Stimulated activated CD8-positive, alpha-beta memory T cell treated with anti-CD3 and anti-CD28 coated beads, Interleukin-4, amount 100 ng/mL, for 24 hours (primary cell): ENCODE results near the gene ASIC3.
A peak's percentile ranks its signal among the peaks of the same experiment; 100 is the strongest.

Experiments
- DNase-seq: peaks from one replicate; pipeline ENCODE4 v3.0.0-alpha.2; 2020; ENCODE audit warnings: low read depth

The ASIC3 gene

DNA sequence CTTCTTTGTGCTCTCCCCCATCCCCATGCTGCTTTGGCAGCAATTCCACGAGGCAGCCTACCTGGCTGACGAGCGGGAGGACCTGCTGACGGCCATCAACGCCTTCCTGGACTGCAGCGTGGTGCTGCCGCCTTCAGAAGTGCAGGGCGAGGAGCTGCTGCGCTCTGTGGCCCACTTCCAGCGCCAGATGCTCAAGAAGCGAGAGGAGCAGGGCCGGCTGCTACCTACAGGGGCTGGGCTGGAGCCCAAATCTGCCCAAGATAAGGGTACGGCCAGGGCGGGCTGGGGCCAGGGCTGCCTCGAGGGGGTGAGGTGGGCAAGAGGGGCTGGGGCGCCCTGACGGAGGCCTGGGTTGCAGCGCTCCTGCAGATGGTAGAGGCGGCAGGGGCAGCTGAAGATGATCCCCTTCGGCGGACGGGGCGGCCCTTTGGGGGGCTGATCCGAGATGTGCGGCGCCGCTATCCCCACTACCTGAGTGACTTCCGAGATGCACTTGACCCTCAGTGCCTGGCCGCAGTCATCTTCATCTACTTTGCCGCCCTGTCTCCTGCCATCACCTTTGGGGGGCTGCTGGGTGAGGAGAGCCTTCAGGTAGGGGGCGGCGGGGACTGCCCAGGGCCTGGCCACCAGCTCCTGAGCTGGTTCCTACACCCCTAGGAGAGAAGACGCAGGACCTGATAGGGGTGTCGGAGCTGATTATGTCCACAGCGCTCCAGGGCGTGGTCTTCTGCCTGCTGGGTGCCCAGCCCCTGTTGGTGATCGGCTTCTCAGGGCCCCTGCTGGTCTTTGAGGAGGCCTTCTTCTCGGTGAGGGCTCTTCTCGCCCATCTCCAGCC is 22.9 kb downstream of the ASIC3 start:
- DNase-seq: no peak

DNA sequence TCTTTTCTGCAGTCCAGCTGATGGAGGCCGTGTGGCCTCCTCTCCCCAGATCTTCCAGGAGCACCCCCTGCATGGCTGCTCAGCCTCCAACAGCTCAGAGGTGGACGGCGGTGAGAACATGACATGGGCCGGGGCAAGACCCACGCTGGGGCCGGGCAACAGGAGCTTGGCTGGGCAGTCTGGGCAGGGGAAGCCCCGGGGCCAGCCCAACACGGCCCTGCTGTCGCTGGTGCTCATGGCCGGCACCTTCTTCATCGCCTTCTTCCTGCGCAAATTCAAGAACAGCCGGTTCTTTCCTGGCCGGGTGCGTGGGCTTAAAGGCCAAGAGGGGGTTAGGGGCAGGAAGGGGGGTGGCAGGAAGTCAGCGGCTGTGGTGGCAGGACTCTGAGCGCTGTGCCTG is 25.7 kb downstream of the ASIC3 start:
- no peak for DNase-seq

DNA sequence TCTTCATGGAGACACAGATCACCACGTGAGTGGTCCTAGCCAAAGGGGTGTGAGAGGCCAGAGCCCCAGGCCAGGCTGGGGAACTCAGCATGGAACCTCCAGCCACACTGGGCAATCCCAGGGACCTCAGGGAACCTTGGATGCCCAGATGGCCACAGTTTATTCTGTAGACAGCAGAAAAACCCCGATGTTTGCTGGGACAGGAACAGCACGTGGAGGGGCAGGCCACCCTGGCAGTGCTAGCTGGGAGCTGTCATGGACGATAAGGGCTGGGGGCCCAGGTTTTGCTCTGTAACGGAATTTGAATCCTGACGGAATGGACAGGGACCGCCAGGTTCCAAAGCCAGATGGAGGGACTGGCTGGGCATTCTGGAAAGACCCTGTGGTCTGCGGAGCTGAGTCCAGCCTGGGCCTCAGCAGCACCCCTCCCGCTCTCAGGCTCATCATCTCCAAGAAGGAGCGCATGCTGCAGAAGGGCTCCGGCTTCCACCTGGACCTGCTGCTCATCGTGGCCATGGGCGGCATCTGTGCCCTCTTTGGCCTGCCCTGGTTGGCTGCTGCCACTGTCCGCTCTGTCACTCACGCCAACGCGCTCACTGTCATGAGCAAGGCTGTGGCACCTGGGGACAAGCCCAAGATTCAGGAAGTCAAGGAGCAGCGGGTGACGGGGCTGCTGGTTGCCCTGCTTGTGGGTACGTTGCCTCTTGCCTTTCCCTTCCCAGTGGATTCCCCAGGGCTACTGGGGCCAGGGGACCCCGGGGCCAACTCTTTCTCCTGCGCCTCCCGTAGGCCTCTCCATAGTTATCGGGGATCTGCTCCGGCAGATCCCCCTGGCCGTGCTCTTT is 26.7 kb downstream of the ASIC3 start:
- DNase-seq: no peak

DNA sequence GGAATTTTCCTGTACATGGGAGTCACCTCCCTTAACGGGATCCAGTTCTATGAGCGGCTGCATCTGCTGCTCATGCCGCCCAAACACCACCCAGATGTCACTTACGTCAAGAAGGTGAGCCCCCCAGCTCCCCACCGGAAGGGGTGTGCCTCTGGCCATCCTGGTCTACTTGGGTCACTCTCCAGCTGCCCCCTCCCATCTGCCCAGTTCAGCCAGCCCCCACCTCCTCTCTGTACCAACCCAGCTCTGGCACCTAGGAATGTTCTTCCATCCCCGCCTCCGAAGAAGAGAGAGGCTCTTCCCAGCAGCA is 27.3 kb downstream of the ASIC3 start:
- no peak for DNase-seq

DNA sequence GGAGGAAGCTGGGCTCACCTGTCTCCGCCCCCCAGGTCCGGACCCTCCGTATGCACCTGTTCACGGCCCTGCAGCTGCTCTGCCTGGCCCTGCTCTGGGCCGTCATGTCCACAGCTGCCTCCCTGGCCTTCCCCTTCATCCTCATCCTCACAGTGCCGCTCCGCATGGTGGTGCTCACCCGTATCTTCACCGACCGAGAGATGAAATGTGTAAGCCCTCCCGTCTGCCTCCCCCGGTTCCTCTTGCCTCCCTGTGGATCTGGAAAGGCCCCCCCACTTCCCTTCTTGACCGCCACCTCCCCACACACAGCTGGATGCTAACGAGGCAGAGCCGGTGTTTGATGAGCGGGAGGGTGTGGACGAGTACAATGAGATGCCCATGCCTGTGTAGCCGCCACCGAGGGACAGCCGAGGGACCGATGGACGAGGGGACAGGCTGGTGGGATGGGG is 27.7 kb downstream of the ASIC3 start:
- DNase-seq: no peak

DNA sequence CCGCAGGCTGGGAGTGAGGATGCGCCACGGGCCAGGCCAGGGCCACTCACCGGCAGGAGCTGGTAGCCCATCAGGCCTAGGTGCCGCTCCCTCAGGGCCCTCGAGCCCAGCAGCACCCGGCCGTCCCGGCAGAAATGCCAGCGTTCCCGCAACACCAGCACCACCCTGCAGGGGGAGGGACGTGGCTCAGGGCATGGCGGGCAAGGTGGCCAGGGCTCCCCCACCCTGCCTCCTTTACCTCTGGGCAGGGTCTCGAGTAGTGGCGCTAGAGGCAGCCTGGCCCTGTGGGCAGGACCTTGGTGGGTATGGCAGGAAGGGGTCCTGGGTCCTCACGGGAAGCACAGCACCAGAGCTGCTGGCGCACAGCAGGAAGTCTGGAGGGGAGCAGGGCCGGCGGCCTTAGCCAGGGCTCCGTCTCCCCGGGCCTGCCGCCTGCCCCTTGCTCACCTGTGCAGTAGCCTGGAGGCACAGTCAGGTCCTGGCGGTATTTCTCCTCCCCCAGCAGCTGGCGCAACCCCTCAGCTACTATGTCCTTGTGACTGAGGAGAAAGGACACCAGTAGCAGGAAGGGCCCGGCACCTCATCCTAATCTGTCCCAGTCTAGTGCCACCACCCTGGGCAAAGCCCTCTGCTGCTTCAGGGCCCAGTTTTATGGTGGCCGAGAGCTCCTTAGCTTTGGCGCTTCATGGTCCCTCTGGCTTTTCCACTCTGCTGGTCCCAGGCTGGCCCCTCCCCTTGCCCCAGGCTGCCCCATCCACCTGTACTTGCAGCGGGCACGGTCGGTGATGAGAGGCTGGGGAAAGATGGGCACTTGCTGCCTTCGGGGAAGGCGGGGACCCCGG is 28.8 kb downstream of the ASIC3 start:
- DNase-seq: no peak

DNA sequence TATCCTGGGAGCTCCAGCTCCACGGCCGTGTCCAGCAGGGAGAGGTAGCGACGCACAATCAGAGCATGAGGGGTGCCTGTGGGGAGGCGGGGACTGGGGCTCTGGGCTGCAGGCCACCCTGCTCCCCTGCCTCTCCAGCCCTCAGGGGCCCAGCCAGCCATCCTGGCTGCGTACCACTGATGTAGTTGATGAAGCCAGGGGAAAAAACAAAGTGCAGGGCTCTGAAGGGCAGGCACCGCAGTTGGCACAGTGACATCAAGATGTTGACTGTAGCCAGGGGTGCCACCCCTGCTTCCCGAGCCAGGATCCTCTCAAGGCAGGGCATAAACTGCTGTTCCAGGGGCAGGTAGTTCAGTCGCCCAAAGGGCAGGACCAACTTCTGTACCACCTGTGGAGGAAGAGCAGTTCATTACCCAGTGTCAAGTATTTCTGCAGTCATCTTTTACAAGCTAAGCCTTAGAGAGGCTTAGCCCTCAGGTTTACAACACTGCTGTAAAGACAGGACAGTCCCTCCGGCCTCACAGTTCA is 29.4 kb downstream of the ASIC3 start:
- DNase-seq: no peak

DNA sequence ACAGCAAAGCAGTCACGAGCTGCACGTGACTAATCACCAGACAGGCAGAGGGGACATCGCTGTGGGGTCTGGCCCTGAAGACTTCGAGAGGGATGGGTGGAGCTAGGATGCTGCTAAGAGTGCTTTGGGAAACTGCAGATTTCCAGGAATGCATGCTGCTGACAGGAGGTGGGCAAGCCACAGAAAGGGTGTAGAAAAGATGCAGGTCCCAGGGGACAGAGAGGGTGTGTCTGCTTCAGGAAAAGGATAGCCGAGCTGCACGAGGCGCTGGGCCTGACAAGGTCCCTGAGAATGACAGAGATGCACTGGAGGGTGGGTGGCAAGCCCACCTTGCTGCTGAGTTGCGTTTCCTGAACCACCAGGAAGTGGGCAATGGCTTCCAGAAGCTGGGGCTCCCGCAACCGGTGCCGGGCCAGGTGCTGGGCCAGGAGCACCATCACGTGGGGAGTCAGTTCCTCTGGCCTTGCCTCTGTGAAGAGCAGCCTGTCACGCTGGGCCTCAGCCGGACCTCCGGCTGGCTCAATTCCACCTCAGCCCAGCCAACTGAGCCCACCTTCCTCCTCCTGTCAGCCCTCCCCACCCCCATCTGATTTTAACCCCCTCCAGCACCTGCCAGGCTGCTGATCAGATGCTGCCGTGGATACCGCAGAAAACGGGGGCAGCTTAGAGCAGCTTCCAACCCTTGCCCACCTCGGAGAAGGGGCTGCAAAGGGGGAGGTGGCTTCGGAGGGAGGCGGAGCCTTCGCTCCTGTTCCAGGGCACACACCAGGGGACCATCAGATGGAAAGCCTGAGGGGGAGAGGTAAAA is 30.1 kb downstream of the ASIC3 start:
- DNase-seq: no peak

DNA sequence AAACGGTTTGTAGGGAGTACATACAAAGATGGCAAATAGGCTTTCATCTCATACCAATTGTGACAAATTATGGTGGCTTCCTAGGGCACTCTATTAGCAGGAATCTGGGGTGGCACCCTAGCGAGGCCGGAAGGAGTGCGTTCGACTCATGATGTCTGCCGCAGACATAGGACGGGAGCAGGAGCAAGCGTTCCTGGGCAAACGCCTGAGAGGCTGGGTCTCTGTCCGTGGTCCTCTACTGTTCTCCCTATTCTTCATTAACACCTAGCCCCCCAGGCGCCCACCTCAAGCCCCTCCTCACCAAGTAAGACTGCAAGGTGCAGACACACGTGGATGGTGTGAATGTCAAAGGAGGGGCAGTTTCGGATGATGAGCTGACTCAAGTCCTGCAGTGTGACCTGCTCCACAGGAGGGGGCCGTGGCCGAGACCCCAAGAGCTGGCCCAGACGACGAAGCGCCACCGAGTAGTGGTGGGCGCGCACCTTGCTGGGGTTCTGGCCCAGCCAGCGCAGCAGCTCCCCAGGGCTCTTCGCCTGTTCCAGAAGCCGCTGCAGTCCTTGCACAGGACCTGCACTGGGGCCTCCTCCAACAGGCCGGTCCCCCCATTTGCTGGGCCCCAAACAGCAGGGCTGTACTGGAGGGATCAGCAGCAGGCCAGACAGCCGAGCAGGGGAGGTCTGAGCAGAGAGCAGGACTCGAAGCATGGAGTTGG is 31.0 kb downstream of the ASIC3 start:
- DNase-seq: no peak

DNA sequence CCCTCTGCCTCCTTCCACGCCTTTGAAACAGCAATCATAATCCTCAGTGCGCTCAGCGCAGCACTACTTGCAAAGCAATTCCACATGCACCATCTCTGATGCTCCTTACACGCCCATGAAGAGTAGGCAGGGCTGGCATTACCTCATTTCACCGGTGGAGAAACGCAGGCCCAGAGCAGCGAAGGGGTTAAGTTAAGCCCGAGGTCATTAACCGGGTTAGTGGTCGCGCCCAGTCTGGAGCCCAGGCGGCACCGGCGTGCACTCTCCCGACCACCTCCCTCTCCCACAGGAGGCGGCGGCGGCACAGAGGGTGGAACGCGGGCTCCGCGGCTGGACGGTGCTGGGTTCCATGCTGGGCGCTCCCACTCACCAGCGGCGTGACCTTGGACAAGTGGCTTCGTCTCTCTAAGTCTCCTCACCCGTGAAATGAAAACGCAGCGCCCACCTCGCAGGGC is 31.8 kb downstream of the ASIC3 start:
- DNase-seq: no peak

DNA sequence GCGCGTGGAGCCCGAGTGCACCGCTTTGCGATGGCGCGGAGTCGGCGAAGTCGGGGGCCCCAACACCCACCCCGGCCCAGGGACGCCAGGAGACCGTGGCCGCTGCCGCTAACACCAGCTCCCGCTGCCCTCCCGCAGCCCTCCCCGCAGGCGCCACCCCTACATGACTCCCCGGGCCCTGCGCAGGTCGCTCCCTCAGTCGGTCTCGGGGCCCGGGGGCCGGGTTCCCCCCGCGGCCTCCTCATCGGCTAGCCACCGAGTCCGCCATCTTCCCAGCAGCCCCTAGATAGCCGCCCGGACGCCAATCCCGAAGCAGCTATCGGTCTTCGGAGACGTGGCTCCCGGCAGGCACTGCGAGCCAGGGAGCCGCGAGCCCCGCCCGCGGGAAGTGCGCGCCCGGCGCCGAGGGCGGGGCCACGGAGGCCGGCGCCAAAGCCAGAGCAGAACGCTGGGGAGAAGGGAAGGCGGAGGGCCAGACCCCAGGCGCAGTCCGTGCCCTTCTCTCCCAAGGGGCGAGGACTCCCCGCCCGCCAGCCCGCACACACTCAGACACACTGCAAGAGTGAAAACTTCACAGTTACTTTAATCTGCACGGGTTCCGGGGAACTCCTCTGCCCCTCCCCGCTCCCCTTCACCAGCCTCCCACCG is 32.3 kb downstream of the ASIC3 start, which contains the start of gene FASTK:
TSS of gene FASTK (minus strand) at position 288 of the 648 bp plus-strand sequence. CDS start at position 245, 43 bp downstream.
- DNase-seq: peak; percentile 80

DNA sequence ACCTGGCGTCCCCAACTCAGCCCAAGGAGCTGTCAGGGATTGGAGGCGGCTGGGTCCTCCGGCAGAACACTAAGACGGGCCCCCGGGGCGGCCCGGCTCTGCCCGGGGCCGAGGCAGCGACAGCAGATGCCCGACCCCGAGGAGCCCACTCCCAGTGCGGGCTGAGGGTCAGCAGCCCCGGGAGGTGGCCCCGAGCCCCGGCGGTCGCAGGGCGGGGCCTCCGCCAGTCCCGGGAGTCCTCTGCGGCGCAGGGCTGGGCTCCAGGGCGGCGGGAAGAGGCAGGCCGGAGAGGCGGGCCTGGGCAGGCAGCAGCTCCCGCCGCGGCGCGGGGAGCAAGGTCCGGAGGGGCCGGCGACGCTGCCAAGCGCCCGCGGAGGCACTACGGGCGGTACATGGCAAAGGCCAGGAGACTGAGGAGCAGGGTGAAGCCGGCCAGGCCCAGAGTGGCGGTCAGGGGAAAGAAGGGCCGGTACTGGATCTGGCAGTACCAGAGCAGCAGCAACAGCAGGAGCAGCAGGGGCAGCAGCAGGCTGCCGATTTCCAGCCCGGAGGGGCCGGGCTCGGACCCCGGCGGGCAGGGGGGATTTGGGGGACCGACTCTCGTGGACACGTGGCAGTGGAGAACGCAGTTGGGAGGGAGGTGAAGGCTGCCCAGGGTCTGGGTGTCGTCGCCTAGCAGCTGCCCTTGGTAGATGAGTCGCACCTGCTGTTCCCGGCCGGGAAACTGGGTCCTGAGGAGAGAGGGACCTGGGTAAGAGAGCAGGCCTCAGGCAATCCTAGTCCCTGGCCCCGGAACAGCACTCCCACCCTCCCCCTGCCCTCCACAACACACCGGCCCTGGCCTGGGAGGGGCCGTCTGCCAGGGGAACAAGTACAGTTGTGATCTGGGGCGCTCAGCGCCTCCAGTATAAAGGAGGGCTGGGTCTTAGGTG is 33.1 kb downstream of the ASIC3 start:
- no peak for DNase-seq

DNA sequence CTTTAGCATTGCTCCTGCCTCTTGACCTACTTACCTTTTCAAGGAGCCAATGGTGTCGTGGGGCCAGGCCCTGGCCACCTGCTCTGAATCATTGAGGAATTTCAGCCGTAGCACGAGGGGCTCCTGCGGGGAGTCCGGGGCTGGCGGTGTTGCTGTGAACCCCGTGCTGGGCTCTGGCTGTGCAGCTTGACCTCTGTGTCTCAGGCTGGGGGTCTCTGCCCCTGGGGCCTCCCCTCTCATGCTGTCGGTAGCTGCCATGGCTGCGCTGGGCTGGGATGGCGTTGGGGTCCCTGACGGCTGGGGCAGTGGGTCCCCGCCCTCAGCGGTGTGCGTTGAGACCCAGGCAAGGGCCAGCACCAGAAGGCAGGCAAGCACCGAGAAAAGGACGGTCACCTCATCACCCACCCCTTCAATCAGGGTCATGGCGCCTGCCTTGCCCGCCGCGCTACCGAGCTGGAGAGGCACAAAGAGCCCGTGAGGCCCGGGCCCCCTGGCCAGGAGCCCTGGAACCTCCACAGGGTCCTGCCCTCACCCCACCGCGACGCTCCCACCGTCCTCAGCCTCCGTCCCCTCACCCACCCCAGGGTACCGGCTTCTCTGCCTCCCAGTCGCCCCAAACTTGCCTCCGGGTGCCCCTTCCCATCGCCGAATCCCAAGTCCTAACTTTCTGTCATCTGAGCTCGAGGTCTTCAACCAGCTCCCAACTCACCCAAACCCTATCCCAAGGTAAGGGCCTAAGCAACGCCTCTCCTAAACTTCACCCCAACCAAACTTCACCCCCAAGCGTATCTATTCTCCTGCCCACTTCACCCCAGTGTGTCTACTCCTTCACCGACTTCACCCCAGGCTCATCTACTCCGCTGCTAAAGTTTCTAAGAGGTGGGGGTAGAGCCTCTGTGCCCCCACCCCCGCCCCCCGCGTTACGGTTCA is 34.1 kb downstream of the ASIC3 start:
- no peak for DNase-seq

DNA sequence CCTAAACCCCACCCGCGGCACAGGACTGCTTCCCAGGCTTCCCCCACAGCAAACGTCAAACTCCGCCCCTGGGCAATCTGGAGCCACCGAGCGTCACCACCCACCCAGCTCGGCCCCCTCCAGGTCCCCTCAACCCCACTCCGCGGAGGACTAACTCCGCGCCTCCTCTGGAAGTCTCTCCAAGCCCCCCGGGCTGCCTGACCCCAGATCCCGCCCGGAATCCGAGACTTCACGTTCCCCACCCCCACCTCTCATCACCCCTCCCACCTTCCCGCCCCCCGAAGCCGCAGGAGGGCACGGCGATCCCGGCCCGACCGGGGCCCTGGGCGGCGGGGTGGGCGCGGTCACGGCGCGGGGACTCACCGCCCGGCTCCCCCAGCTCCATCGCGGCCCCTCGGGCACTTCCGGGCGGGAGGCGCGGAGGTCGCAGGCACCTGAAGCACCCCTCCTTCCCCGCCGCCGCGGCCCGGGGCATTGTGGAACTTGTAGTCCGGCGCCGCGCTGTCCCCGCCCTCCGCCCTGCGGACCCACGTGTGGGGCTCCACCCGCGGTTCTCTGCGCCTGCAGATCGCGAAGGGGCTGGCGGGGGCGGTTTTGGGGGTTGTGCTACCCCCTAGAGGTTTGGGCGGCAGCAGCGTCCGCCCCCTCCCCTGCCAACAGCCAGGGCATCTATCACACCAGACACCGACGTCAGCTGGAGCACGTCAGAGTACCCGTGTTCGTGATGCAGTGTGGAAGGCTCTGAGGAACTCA is 34.9 kb downstream of the ASIC3 start, which contains the start of gene TMUB1:
TSS of gene TMUB1 (minus strand) at position 423 of the 753 bp plus-strand sequence. CDS start 930 bp downstream, outside the sequence.
- DNase-seq: peak; percentile 80

DNA sequence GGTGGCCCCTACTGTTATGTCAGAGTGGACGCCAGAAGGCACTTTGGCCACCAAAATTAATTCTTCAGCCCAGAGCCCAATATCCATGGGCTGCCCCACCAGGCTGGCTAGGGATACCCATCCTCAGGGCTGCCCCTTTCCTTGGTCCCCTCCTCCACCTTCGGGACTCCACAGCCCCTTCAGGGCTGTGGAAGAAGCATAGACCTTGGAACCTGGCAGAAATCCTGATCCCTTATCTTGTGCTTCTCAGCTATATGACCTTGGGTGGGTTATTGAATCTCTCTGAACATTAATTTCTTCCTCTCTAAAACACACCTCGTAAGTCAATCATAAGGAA is 35.5 kb downstream of the ASIC3 start:
- DNase-seq: no peak

DNA sequence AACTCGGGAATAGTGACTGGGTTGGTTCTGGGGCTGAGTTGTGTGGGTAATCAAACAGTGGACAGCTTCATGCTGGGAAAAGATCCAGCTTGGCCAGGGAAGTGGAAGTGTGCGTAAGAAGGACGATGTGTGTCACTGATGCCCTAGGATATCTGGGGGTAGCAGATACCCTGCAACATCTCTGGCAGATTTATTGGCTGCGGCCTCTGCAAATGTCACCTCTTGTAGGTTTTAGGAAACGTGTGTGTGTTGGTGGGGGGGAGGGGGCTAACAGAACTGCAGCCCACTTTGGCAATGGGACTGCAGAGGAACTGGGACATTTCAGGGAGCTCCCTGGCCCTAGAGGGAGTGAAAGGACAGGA is 37.0 kb downstream of the ASIC3 start:
- no peak for DNase-seq
